HepG2 (cell line): ENCODE data around the gene C2. TPM values are rescaled to one million over a fixed set of nuclear protein-coding genes. Genes with fewer than 3 reads are reported as not detected.
A peak's percentile ranks its signal among the peaks of the same experiment; 100 is the strongest.

Source experiments
- EZH2 ChIP-seq: conservative IDR thresholded peaks from 2 replicates; pipeline ENCODE4 v1.6.1; 2012; ENCODE audit warnings: mild to moderate bottlenecking, low read depth, low read length, moderate library complexity
- HHEX ChIP-seq: IDR thresholded peaks from 2 replicates; pipeline ENCODE4 v1.6.1; 2016; ENCODE audit warnings: control low read depth
- PHF21A ChIP-seq: sonication (generic); formaldehyde crosslinking; IDR thresholded peaks from 2 replicates; pipeline ENCODE4 v1.5.0; 2020; ENCODE audit warnings: mild to moderate bottlenecking, missing genetic modification reagents
- SIN3A ChIP-seq: IDR thresholded peaks from 2 replicates; pipeline ENCODE4 v1.6.1; 2011; ENCODE audit warnings: low read depth, mild to moderate bottlenecking, control low read depth, low read length, borderline replicate concordance
- SMC3 ChIP-seq: IDR thresholded peaks from 2 replicates; pipeline ENCODE4 v1.6.1; 2011; ENCODE audit warnings: low read length, improper control_type of control experiment
- SRSF9 ChIP-seq: fragments of 200-400 bp; formaldehyde crosslinking; IDR thresholded peaks from 2 replicates; pipeline ENCODE4 v1.6.1; 2018; ENCODE audit warnings: borderline replicate concordance, mild to moderate bottlenecking, low read depth, low read length; ENCODE audit not compliant: insufficient read depth, poor library complexity, severe bottlenecking
- TBX2 ChIP-seq: sonication (generic); formaldehyde crosslinking; IDR thresholded peaks from 2 replicates; pipeline ENCODE4 v1.5.0; 2020; ENCODE audit warnings: missing genetic modification reagents, mild to moderate bottlenecking, borderline replicate concordance
- ZNF10 ChIP-seq: sonication (generic); formaldehyde crosslinking; IDR thresholded peaks from 2 replicates; pipeline ENCODE4 v1.4.0; 2020; ENCODE audit warnings: mild to moderate bottlenecking, low read depth, missing genetic modification reagents, borderline replicate concordance
- ZNF3 ChIP-seq: IDR thresholded peaks from 2 replicates; pipeline ENCODE4 v1.7.0; 2017; ENCODE audit warnings: inconsistent platforms
- ZNF337 ChIP-seq: sonication (generic); formaldehyde crosslinking; IDR thresholded peaks from 2 replicates; pipeline ENCODE4 v1.5.1; 2020; ENCODE audit warnings: missing genetic modification reagents, low read depth, mild to moderate bottlenecking, borderline replicate concordance
- ZNF468 ChIP-seq: sonication (generic); formaldehyde crosslinking; IDR thresholded peaks from 2 replicates; pipeline ENCODE4 v1.8.0; 2022; ENCODE audit warnings: mild to moderate bottlenecking, moderate library complexity, missing genetic modification reagents
- ZNF562 ChIP-seq: sonication (generic); formaldehyde crosslinking; IDR thresholded peaks from 2 replicates; pipeline ENCODE4 v1.8.0; 2022; ENCODE audit warnings: missing genetic modification reagents, borderline replicate concordance
- ZNF572 ChIP-seq: sonication (generic); formaldehyde crosslinking; IDR thresholded peaks from 2 replicates; pipeline ENCODE4 v1.5.1; 2020; ENCODE audit warnings: mild to moderate bottlenecking, missing genetic modification reagents
- ZNF761 ChIP-seq: sonication (generic); formaldehyde crosslinking; conservative IDR thresholded peaks from 2 replicates; pipeline ENCODE4 v1.4.0; 2020; ENCODE audit warnings: mild to moderate bottlenecking, missing genetic modification reagents
- ZNF772 ChIP-seq: sonication (generic); formaldehyde crosslinking; IDR thresholded peaks from 2 replicates; pipeline ENCODE4 v1.5.0; 2020; ENCODE audit warnings: mild to moderate bottlenecking, missing genetic modification reagents
- polyA plus RNA-seq, 8 experiments: library from polyadenylated mRNA; depleted of rRNA in 3 of 8; stranded (reverse) in 7 of 8; unstranded in 1 of 8; fragments of >200 nt; fragmentation: Illumina TruSeq in 4 of 8; extraction: Trizol in 4 of 8; gene quantifications; 2 replicates each; pipeline versions ENCODE4 v1.2.1 to v1.2.3, GENCODE V29; 2011 to 2016; ENCODE audit warnings: low read depth in 4 of 8, missing spikeins in 1 of 8, mixed read lengths in 1 of 8; ENCODE audit not compliant: insufficient read depth in 1 of 8
- total RNA-seq, 5 experiments: library from RNA; depleted of rRNA; stranded (reverse); fragments of >200 nt; fragmentation: Illumina TruSeq; extraction: Trizol; gene quantifications; 2 replicates each; pipeline ENCODE4 v1.2.3, GENCODE V29; 2016; ENCODE audit warnings: low read depth in 1 of 5
- TF ChIP-seq, protein P1 (sequence below): sonication (generic); formaldehyde crosslinking; IDR thresholded peaks from 2 replicates; pipeline ENCODE4 v1.5.1; 2020; ENCODE audit warnings: missing genetic modification reagents, mild to moderate bottlenecking, borderline replicate concordance
- TF ChIP-seq, protein P2 (sequence below): sonication (generic); formaldehyde crosslinking; IDR thresholded peaks from 2 replicates; pipeline ENCODE4 v1.4.0; 2020; ENCODE audit warnings: missing genetic modification reagents
- TF ChIP-seq, protein P3 (sequence below): sonication (generic); formaldehyde crosslinking; IDR thresholded peaks from 2 replicates; pipeline ENCODE4 v1.4.0; 2020; ENCODE audit warnings: missing genetic modification reagents, borderline replicate concordance
- TF ChIP-seq, protein P4 (sequence below): sonication (generic); formaldehyde crosslinking; IDR thresholded peaks from 2 replicates; pipeline ENCODE4 v1.5.0; 2020; ENCODE audit warnings: missing genetic modification reagents
- TF ChIP-seq, protein P5 (sequence below): sonication (generic); formaldehyde crosslinking; IDR thresholded peaks from 2 replicates; pipeline ENCODE4 v1.5.0; 2020; ENCODE audit warnings: mild to moderate bottlenecking, missing genetic modification reagents

C2 gene
- total and polyA plus RNA-seq, 2 of the 13 experiments (the other 11 are each of a cell fraction or from before 2014, with no cell fraction given), result 165 to 307 TPM

DNA sequence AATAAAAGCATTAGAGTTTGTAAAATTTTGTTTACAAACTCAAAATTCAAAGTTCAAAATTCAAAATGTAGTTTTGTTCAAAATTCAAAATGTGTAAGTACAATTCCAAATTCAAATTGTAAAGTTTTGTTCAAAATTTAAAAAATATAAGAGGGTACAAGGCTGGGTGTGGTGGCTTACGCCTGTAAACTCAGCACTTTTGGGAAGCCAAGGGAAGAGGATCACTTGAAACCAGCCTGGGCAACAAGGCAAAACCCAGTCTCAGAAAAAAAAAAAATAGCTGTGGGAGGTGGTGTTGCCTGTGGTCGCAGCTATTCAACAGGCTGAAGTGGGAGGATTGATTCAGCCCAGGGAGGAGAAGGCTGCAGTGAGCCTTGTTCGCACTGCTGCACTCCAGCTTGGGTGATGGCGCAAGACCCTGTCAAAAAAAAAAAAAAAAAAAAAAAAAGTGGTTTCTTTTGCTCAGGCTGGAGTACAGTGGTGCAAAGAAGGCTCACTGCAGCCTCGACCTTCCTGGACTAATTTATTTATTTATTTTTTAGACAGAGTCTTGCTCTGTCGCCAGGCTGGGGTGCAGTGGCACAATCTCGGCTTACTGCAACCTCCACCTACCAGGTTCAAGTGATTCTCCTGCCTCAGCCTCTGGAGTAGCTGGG is 20.2 kb upstream of the C2 start (continued):
- TF ChIP-seq, protein P1, sequence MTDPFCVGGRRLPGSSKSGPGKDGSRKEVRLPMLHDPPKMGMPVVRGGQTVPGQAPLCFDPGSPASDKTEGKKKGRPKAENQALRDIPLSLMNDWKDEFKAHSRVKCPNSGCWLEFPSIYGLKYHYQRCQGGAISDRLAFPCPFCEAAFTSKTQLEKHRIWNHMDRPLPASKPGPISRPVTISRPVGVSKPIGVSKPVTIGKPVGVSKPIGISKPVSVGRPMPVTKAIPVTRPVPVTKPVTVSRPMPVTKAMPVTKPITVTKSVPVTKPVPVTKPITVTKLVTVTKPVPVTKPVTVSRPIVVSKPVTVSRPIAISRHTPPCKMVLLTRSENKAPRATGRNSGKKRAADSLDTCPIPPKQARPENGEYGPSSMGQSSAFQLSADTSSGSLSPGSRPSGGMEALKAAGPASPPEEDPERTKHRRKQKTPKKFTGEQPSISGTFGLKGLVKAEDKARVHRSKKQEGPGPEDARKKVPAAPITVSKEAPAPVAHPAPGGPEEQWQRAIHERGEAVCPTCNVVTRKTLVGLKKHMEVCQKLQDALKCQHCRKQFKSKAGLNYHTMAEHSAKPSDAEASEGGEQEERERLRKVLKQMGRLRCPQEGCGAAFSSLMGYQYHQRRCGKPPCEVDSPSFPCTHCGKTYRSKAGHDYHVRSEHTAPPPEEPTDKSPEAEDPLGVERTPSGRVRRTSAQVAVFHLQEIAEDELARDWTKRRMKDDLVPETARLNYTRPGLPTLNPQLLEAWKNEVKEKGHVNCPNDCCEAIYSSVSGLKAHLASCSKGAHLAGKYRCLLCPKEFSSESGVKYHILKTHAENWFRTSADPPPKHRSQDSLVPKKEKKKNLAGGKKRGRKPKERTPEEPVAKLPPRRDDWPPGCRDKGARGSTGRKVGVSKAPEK (CRISPR knock-in tag), result no peak
- TF ChIP-seq HHEX (CRISPR knock-in tag) (no peak), ZNF562 (CRISPR knock-in tag) (no peak), ZNF572 (CRISPR knock-in tag) (no peak), ZNF10 (CRISPR knock-in tag) (no peak), PHF21A (CRISPR knock-in tag) (0 out of 2 replicates have a peak, but pooled peaks have one; percentile 21), SRSF9 (no peak), ZNF468 (no peak), EZH2 (no peak), ZNF3 (CRISPR knock-in tag) (no peak), SMC3 (no peak; the same call in 1 of the 2 replicates), SIN3A (no peak), TBX2 (CRISPR knock-in tag) (peak; percentile 43; the same call in 1 of the 2 replicates), ZNF772 (CRISPR knock-in tag) (no peak; the same call in 1 of the 2 replicates), ZNF337 (CRISPR knock-in tag) (no peak), ZNF761 (CRISPR knock-in tag) (no peak)
- TF ChIP-seq, protein P2, sequence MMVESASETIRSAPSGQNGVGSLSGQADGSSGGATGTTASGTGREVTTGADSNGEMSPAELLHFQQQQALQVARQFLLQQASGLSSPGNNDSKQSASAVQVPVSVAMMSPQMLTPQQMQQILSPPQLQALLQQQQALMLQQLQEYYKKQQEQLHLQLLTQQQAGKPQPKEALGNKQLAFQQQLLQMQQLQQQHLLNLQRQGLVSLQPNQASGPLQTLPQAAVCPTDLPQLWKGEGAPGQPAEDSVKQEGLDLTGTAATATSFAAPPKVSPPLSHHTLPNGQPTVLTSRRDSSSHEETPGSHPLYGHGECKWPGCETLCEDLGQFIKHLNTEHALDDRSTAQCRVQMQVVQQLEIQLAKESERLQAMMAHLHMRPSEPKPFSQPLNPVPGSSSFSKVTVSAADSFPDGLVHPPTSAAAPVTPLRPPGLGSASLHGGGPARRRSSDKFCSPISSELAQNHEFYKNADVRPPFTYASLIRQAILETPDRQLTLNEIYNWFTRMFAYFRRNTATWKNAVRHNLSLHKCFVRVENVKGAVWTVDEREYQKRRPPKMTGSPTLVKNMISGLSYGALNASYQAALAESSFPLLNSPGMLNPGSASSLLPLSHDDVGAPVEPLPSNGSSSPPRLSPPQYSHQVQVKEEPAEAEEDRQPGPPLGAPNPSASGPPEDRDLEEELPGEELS, result no peak
- TF ChIP-seq, protein P3, sequence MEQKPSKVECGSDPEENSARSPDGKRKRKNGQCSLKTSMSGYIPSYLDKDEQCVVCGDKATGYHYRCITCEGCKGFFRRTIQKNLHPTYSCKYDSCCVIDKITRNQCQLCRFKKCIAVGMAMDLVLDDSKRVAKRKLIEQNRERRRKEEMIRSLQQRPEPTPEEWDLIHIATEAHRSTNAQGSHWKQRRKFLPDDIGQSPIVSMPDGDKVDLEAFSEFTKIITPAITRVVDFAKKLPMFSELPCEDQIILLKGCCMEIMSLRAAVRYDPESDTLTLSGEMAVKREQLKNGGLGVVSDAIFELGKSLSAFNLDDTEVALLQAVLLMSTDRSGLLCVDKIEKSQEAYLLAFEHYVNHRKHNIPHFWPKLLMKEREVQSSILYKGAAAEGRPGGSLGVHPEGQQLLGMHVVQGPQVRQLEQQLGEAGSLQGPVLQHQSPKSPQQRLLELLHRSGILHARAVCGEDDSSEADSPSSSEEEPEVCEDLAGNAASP, result no peak
- TF ChIP-seq, protein P4, sequence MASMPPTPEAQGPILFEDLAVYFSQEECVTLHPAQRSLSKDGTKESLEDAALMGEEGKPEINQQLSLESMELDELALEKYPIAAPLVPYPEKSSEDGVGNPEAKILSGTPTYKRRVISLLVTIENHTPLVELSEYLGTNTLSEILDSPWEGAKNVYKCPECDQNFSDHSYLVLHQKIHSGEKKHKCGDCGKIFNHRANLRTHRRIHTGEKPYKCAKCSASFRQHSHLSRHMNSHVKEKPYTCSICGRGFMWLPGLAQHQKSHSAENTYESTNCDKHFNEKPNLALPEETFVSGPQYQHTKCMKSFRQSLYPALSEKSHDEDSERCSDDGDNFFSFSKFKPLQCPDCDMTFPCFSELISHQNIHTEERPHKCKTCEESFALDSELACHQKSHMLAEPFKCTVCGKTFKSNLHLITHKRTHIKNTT (CRISPR knock-in tag), result no peak
- TF ChIP-seq, protein P5, sequence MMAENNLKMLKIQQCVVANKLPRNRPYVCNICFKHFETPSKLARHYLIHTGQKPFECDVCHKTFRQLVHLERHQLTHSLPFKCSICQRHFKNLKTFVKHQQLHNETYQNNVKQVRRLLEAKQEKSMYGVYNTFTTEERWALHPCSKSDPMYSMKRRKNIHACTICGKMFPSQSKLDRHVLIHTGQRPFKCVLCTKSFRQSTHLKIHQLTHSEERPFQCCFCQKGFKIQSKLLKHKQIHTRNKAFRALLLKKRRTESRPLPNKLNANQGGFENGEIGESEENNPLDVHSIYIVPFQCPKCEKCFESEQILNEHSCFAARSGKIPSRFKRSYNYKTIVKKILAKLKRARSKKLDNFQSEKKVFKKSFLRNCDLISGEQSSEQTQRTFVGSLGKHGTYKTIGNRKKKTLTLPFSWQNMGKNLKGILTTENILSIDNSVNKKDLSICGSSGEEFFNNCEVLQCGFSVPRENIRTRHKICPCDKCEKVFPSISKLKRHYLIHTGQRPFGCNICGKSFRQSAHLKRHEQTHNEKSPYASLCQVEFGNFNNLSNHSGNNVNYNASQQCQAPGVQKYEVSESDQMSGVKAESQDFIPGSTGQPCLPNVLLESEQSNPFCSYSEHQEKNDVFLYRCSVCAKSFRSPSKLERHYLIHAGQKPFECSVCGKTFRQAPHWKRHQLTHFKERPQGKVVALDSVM, result peak; percentile 77
